ENCODE results near the gene LENG1. TPM values are rescaled to one million over a fixed set of nuclear protein-coding genes. Genes with fewer than 3 reads are reported as not detected.
A peak's percentile ranks its signal among the peaks of the same experiment; 100 is the strongest.

LENG1 gene
- total and polyA plus RNA-seq, 9 of the 15 experiments (the other 6 are each of a cell fraction or from before 2014, with no cell fraction given), result 0.30 to 10.5 (median 4.7) TPM

DNA sequence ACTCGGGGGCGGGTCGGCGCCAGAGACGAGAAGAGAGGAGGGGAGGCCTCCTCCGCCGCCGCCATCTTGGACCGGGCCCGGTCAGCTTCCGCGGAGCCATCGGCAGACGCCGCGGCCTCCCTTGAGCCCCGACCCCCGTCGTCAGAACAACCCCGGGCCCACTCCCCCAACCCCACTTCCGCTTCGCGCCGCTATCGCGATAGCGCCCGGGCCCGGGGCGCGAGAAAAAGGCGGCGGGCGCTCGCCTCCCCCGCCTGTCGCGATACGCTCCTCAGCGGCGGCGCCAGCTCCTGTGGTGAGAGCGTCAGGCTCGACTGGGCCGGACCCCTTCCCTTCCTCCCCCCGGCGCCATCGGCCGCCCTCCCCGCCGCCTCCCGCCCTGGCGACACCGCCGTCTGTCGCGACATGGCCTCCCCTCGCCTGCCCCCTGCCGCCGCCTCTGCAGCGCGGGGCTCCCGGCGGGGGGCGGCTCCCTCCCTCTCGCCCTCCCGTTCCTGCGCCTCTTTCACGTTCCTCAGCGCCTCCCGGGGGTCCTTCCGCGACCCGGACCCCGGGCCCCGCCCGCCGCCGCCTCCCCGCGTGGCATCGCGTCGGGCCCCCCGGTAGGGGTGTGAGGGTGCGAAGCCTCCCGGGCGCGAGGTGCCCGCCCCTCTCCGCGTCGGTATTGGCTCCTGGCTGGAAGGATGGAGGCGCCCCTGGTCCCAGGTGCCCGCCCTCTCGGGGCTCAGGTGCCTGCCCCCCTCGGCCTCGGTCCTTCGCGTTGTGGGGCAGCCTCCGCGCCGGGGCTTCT is 21.6 kb downstream of the LENG1 start, which contains the start of gene CNOT3 (continued):
- TF ChIP-seq NELFE (IDR thresholded peaks at IDR 0.05; ENCODE audit: insufficient read depth, insufficient read length) (no peak), JUND (IDR thresholded peaks at IDR 0.05; ENCODE audit: borderline replicate concordance, low read depth, low read length) (no peak), JUND (tag; IDR thresholded peaks at IDR 0.05; ENCODE audit: borderline replicate concordance, low read depth, low read length) (no peak), GTF2A2 (tag; IDR thresholded peaks at IDR 0.05) (no peak), ZNF639 (CRISPR knock-in tag; conservative IDR thresholded peaks at IDR 0.05 in 1 of 2, IDR thresholded peaks at IDR 0.05 in 1 of 2) (peak in 1 of 2 experiments; percentile 67; a peak in 1 of 4 replicates), CREB1 (IDR thresholded peaks at IDR 0.05) (no peak), CREB1 (CRISPR knock-in tag; IDR thresholded peaks at IDR 0.05) (no peak), XRCC3 (IDR thresholded peaks at IDR 0.05) (no peak), MED1 (CRISPR knock-in tag; IDR thresholded peaks at IDR 0.05; ENCODE audit: borderline replicate concordance) (no peak), ZNF124 (CRISPR knock-in tag; IDR thresholded peaks at IDR 0.05) (no peak; the same call in 1 of the 2 replicates), ZSCAN32 (CRISPR knock-in tag; IDR thresholded peaks at IDR 0.05) (no peak), TBP (optimal IDR thresholded peaks at IDR 0.05; ENCODE audit: low read depth, low read length) (peak; percentile 68)
- TF ChIP-seq, protein P1, sequence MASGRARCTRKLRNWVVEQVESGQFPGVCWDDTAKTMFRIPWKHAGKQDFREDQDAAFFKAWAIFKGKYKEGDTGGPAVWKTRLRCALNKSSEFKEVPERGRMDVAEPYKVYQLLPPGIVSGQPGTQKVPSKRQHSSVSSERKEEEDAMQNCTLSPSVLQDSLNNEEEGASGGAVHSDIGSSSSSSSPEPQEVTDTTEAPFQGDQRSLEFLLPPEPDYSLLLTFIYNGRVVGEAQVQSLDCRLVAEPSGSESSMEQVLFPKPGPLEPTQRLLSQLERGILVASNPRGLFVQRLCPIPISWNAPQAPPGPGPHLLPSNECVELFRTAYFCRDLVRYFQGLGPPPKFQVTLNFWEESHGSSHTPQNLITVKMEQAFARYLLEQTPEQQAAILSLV (tag; IDR thresholded peaks at IDR 0.05), result no peak
- TF ChIP-seq, protein P2, sequence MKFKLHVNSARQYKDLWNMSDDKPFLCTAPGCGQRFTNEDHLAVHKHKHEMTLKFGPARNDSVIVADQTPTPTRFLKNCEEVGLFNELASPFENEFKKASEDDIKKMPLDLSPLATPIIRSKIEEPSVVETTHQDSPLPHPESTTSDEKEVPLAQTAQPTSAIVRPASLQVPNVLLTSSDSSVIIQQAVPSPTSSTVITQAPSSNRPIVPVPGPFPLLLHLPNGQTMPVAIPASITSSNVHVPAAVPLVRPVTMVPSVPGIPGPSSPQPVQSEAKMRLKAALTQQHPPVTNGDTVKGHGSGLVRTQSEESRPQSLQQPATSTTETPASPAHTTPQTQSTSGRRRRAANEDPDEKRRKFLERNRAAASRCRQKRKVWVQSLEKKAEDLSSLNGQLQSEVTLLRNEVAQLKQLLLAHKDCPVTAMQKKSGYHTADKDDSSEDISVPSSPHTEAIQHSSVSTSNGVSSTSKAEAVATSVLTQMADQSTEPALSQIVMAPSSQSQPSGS (CRISPR knock-in tag; IDR thresholded peaks at IDR 0.05), result no peak
- TF ChIP-seq, protein P3, sequence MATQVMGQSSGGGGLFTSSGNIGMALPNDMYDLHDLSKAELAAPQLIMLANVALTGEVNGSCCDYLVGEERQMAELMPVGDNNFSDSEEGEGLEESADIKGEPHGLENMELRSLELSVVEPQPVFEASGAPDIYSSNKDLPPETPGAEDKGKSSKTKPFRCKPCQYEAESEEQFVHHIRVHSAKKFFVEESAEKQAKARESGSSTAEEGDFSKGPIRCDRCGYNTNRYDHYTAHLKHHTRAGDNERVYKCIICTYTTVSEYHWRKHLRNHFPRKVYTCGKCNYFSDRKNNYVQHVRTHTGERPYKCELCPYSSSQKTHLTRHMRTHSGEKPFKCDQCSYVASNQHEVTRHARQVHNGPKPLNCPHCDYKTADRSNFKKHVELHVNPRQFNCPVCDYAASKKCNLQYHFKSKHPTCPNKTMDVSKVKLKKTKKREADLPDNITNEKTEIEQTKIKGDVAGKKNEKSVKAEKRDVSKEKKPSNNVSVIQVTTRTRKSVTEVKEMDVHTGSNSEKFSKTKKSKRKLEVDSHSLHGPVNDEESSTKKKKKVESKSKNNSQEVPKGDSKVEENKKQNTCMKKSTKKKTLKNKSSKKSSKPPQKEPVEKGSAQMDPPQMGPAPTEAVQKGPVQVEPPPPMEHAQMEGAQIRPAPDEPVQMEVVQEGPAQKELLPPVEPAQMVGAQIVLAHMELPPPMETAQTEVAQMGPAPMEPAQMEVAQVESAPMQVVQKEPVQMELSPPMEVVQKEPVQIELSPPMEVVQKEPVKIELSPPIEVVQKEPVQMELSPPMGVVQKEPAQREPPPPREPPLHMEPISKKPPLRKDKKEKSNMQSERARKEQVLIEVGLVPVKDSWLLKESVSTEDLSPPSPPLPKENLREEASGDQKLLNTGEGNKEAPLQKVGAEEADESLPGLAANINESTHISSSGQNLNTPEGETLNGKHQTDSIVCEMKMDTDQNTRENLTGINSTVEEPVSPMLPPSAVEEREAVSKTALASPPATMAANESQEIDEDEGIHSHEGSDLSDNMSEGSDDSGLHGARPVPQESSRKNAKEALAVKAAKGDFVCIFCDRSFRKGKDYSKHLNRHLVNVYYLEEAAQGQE (IDR thresholded peaks at IDR 0.05; ENCODE audit: borderline replicate concordance), result no peak
- TF ChIP-seq, protein P3 (CRISPR knock-in tag; IDR thresholded peaks at IDR 0.05; ENCODE audit: low read depth), result 0 out of 2 replicates have a peak, but pooled peaks have one; percentile 31

All from K562 (cell line).